Measurements from ENCODE around the gene USF1. TPM values are rescaled to one million over a fixed set of nuclear protein-coding genes. Genes with fewer than 3 reads are reported as not detected.
A peak's percentile ranks its signal among the peaks of the same experiment; 100 is the strongest.

USF1 gene
- total and polyA plus RNA-seq, 9 of the 15 experiments (the other 6 are each of a cell fraction or from before 2014, with no cell fraction given), result 7.4 to 60.2 (median 54.2) TPM

GRCh38 chr1:161021165-161021969 lies 24.4 kb downstream of the USF1 start (continued):
- TF ChIP-seq RBM14 (IDR thresholded peaks at IDR 0.05; ENCODE audit: borderline replicate concordance, insufficient read depth, low read depth, low read length) (no peak), ZNF384 (IDR thresholded peaks at IDR 0.05; ENCODE audit: low read depth, low read length) (no peak), TAF7 (tag; IDR thresholded peaks at IDR 0.05) (peak; percentile 71; the same call in 1 of the 2 replicates), NR2C2 (CRISPR knock-in tag; IDR thresholded peaks at IDR 0.05) (no peak), NR2C2 (tag; IDR thresholded peaks at IDR 0.05) (peak; percentile 76; the same call in 1 of the 2 replicates), ZC3H8 (IDR thresholded peaks at IDR 0.05) (0 out of 2 replicates have a peak, but pooled peaks have one; percentile 20), ZNF347 (CRISPR knock-in tag; IDR thresholded peaks at IDR 0.05; ENCODE audit: low read depth) (no peak), ZNF431 (CRISPR knock-in tag; IDR thresholded peaks at IDR 0.05) (no peak; the same call in 1 of the 2 replicates), GABPA (tag; conservative IDR thresholded peaks at IDR 0.05; ENCODE audit: low read depth) (peak; percentile 38; the same call in 1 of the 2 replicates), CXXC5 (CRISPR knock-in tag; IDR thresholded peaks at IDR 0.05) (0 out of 2 replicates have a peak, but pooled peaks have one; percentile 32), ARHGAP35 (IDR thresholded peaks at IDR 0.05; ENCODE audit: partially characterized antibody) (no peak), SMARCE1 (IDR thresholded peaks at IDR 0.05) (0 out of 2 replicates have a peak, but pooled peaks have one; percentile 39), RAD51 (IDR thresholded peaks at IDR 0.05; ENCODE audit: borderline replicate concordance, low read depth) (no peak), E2F3 (CRISPR knock-in tag; IDR thresholded peaks at IDR 0.05) (no peak), ZNF263 (CRISPR knock-in tag; IDR thresholded peaks at IDR 0.05; ENCODE audit: borderline replicate concordance) (no peak), ZSCAN32 (CRISPR knock-in tag; IDR thresholded peaks at IDR 0.05) (no peak), CREB1 (IDR thresholded peaks at IDR 0.05) (peak; percentile 81), CREB1 (CRISPR knock-in tag; IDR thresholded peaks at IDR 0.05) (0 out of 2 replicates have a peak, but pooled peaks have one; percentile 16)
- TF ChIP-seq, protein P1, sequence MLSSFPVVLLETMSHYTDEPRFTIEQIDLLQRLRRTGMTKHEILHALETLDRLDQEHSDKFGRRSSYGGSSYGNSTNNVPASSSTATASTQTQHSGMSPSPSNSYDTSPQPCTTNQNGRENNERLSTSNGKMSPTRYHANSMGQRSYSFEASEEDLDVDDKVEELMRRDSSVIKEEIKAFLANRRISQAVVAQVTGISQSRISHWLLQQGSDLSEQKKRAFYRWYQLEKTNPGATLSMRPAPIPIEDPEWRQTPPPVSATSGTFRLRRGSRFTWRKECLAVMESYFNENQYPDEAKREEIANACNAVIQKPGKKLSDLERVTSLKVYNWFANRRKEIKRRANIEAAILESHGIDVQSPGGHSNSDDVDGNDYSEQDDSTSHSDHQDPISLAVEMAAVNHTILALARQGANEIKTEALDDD (IDR thresholded peaks at IDR 0.05), result no peak; the same call in 1 of the 2 replicates
- TF ChIP-seq, protein P2, sequence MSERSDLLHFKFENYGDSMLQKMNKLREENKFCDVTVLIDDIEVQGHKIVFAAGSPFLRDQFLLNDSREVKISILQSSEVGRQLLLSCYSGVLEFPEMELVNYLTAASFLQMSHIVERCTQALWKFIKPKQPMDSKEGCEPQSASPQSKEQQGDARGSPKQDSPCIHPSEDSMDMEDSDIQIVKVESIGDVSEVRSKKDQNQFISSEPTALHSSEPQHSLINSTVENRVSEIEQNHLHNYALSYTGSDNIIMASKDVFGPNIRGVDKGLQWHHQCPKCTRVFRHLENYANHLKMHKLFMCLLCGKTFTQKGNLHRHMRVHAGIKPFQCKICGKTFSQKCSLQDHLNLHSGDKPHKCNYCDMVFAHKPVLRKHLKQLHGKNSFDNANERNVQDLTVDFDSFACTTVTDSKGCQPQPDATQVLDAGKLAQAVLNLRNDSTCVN (CRISPR knock-in tag; IDR thresholded peaks at IDR 0.05), result no peak
- TF ChIP-seq, protein P3, sequence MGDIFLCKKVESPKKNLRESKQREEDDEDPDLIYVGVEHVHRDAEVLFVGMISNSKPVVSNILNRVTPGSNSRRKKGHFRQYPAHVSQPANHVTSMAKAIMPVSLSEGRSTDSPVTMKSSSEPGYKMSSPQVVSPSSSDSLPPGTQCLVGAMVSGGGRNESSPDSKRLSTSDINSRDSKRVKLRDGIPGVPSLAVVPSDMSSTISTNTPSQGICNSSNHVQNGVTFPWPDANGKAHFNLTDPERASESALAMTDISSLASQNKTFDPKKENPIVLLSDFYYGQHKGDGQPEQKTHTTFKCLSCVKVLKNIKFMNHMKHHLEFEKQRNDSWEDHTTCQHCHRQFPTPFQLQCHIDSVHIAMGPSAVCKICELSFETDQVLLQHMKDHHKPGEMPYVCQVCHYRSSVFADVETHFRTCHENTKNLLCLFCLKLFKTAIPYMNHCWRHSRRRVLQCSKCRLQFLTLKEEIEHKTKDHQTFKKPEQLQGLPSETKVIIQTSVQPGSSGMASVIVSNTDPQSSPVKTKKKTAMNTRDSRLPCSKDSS (IDR thresholded peaks at IDR 0.05; ENCODE audit: low read depth, partially characterized antibody), result peak; percentile 22
